PC-3 (cell line): ENCODE measurements around the gene TAAR2.

ENCODE experiments used
- CTCF ChIP-seq: fragments of 300-600 bp; sonication (generic); conservative IDR thresholded peaks from 2 replicates; pipeline ENCODE4 v1.5.1; 2017; ENCODE audit warnings: antibody characterized with exemption, low read depth, mild to moderate bottlenecking, low read length
- EZH2phosphoT487 ChIP-seq: fragments of 300-600 bp; sonication (generic); IDR thresholded peaks from 2 replicates; pipeline ENCODE4 v1.6.1; 2018; ENCODE audit warnings: mild to moderate bottlenecking, antibody characterized with exemption, low read length, borderline replicate concordance

GRCh38 chr6:132666118-132666517 is 42.0 kb upstream of the TAAR2 start:
- TF ChIP-seq EZH2phosphoT487 = no peak
- TF ChIP-seq CTCF = no peak
